HG03558 (cell line): ENCODE measurements around the gene CMSS1.

ENCODE experiments used
- ATAC-seq: cut with Tn5 transposase; IDR thresholded peaks from one replicate; pipeline ENCODE4 v1.9.1; 2021; ENCODE audit warnings: moderate number of reproducible peaks; ENCODE audit not compliant: unreplicated experiment; ENCODE audit errors: extremely low read depth

Gene CMSS1

DNA sequence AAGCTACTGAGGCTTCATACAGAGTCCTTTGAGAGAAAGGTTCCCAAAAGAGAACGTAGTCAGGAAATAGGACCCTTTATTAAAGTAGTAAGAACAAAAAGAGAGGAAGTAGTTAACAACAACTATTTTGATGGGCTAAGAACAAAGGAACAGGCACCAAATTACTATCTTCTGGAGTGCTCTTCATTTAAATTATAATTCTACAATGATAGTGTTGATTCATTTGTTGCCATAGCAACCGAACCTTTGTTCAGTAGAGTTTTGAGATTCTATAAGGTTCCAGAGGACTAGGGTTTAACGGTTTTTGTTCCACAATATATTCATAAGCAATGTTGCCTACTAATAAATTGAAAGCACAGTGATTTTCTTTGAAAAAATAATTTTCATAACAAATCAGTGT, 78.8 kb downstream of the CMSS1 start:
- no peak for ATAC-seq

DNA sequence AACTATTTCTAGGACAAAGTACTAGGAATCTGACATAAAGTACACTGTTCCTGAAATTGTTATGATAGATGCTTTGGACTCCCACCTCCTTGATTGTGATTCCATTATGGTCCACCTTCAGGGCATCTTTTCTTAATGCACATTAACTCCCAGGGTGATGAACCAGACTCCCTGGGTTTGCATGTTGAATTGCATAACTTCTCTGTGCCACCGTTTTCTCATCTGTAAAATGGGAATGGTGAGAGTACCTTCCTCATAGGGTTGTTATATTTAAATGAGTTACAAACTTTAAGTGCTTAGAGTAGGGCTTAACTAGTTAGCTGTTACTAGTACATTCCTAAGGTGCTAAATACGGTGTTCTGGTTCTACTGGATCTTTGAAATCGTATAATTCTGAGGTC, 81.9 kb downstream of the CMSS1 start:
- ATAC-seq: no peak

DNA sequence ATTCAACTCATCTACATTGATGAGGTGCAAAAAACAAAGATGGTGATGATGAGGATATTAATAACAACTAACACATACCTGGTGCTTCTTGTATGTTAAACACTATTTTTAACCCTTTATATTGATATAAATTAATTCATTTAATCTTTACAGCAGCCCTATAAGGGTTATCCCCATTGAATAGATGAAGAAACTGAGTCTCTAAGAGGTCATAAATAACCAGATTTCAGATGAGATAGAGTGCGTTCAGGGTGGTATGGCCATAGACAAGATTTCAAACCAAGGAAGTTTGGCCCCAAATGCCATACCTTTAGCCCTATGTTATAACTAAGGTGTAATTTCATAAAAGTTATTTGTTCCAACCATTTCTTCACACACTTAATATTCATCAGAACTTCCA, 82.6 kb downstream of the CMSS1 start:
- no peak for ATAC-seq

DNA sequence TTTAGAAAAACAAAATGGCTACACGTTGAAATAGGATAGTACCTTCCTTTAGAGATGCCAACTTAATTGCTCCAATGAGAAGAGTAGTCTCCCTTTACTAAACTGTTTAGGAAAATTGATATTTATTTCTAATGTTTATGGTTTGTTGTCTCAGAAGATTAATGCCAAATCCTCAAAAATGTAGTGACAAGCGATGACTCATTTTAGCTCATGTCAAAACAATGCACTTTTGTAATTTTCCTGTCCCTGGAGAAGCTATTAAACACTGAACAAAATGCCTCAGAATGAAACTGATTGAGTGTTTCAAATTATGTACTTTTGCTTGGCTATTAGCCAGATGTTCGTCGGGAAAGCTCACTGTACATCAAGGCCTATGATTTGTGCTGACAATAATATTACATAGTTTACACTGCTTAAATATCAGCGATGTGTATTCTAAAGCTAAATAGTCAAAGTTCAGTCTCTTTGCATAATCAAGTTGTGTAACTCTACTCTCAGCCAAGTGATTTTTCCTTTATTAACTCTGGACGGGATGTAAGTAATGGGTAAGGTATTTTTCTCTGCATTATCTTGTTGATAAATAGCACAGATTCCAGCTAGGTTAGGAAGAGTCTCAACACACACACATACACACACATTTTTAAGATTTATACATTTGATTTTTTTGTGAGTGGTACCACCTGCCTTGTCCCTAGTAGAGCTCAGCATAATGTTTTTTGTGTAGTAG, 83.7 kb downstream of the CMSS1 start:
- ATAC-seq: no peak

DNA sequence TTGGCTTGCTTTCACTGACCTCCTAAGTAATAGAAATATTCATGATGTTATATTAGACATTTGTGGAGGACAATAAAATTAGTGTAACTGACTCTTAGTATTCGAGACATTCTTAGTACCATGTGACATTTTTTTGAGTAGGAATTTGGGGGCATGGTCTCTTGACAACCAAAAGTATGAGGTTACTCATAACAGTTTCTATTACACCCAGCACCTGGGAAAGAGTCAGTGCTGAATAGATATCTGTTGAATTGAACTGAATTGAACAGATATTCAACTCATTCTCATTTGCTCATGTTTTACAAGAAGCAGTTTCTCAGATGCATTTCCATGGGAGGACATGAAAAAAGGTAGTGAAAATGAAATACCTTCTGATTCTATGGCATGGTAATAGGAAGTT, 84.4 kb downstream of the CMSS1 start:
- no peak for ATAC-seq

DNA sequence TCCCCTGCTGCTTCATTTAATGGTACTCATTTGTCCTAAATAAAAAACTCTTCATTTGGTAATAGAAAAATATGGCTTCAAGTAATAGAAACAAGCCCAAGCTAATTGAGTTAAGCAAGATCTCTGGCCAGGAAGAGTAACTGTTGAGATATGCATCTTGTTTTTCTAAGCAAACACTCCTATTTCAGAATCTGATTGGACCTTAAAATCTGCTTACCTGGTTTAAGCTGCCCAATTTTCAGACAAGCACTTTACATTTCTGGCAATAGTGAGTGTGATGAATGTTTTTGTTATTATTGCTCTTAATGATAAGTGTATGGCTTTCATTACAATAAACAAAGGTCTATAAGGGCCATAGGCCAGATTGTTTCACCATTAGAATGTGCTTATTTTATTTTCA, 86.2 kb downstream of the CMSS1 start:
- ATAC-seq: no peak

DNA sequence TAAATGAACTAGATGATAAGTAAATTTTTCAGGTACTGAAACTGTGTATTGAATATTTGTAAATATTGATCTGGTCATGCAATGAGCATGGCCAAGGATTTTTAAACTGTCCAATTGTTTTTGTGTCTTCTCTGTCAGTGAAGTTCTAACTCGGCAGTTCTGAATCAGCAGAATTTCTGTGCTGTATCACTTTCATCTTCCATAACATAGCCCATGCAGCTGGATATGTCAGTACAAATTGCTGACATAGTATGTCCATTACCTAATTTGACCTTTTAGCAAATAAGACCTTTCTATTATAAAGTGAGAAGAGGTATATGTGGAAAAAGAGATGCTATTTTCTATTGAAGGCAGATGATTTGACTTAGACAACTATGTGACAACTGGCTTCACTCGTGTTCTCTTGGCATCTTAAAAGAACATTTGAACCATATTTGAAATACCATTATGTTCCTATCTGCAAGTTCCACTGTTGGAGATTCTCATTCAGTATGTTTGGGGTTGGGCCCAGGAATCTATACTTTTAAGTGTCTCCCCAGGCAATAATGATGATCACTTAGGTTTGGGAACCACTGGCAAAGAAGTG, 90.4 kb downstream of the CMSS1 start:
- no peak for ATAC-seq

DNA sequence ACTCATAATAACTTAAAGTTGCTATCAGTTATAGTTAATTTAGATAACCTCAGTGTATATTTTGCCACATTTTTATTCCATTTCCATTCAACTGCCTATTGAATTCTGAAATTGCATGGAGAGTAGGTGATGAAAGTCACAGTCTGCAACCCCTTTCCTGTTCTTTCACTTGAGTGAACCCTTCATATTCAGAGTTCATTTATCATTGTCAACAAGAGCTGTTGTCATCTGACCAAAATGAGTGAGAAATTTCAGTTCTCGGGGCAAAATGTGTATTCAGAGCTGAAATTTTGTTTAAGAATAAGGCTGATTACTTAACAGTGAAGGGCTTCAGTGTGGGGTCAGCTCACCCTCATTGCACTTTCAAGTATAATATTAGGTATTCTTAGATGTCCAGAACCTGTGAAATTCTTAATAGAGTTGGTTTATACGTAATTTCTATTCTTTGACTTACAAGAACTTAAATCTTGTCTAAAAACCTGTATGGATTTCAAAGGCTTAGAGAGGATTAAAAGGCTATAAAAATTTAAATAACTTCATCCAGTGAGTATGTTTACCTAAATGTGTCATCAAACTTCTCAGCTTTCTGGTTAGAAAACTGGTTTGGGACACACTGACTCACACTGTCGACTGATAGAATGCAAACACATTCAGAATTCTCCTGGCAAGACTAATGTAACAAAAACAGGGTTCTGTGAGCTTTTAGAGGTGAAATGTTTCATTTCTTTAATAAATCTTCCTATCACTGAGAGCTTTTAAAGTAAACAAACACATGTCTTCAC, 92.2 kb downstream of the CMSS1 start:
- ATAC-seq: no peak

DNA sequence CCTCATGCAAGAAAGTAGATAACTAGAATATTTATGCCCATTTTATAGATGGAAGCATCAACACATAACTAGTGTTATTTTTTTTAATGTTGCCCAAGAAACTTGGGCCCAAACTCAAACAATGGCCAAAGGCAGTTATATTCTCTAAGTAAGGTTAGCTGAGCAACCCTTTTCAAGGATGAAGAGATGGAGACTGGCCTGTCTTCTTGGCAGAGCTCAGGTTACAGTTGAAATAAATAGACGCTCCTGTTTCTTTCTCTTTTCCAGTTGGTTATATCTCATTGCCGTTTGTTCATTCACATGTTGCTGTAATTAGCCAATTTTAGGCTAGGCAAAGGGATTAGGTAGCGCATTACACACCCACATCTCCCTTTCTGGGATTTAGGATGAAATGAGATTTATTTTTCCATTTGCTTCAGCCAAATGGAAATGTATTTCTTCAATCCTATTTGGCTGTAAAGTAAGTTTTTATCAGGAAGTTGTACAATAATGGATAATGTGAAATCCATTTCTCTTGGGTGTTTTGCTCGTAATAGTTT, 93.2 kb downstream of the CMSS1 start:
- no peak for ATAC-seq

DNA sequence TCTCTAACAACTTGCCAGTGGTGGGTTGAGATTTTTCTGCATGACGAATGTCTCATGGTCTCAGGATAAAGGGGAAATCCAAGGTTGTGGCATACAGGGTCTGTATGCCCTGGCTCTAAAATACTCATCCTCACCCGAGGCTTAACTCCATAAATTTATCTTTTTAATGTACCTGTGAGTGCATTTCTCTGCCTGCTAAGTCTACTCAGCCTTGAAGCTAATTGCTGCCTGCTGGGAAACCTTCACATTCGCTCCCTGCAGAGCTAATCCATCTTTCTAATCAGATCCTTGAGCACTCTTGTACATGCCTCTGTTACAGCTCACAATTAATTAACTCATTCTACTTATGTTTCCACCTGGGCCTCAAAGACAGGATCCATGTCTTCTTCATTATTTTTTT, 93.8 kb downstream of the CMSS1 start:
- no peak for ATAC-seq

DNA sequence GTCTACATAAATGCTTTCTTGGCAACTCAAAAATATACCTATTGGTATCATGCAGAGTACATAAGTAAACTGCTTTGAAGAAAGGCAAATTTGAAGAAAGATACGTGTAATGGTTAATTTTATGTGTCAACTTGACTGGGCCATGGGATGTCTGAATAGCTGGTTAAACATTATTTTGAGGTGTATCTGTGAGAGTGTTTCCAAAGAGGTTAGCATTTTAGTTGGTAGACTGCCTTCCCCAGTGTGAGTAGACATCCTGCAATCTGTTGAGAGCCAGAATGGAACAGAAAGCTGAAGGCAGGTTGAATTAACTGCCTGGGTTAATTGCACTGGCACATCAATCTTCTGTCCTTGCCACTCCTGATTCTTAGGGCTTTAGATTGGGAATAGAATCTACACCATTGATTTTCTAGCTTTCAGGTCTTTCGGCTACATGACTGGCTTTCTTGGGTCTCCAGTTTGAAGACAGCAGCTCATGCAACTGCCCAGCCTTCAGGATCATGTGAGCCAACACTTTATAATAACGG, 98.3 kb downstream of the CMSS1 start:
- no peak for ATAC-seq

DNA sequence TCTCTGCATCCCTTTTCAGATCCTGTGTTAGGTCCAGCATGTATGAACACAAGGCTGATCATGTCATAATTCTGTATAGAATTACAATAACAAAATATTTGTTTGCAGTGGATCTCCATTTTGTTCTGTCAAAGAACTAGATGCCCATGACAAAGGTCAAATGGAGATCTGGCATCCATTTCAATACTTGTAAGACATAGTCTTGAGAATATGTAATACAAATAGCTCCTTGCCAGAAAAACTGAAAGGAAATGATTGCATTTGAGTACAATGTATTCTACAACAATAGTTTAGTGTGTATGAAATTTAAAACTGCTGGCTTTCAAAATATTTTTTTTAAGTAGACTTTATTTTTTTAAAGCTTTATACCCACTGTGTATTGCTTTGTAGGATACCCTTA, 101.1 kb downstream of the CMSS1 start:
- no peak for ATAC-seq

DNA sequence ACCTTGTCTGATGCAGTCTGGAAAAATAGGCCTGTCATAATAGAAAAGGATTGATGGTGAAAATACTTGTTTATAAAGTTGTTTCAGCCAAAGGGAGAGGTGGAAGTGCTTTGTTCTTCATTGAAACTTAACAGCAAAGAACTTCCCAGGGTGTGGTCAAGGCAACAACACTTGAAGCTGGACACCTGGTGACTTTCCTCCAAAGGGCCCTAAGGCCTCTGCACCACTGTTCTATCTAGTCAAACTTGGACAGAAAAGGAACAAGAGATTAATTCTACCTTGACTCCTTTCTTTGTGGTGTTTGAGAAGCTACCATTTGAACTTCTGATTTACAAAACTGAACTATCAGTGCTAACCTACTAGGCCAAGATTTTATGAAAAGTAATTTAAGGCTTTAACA, 102.0 kb downstream of the CMSS1 start:
- ATAC-seq: no peak

DNA sequence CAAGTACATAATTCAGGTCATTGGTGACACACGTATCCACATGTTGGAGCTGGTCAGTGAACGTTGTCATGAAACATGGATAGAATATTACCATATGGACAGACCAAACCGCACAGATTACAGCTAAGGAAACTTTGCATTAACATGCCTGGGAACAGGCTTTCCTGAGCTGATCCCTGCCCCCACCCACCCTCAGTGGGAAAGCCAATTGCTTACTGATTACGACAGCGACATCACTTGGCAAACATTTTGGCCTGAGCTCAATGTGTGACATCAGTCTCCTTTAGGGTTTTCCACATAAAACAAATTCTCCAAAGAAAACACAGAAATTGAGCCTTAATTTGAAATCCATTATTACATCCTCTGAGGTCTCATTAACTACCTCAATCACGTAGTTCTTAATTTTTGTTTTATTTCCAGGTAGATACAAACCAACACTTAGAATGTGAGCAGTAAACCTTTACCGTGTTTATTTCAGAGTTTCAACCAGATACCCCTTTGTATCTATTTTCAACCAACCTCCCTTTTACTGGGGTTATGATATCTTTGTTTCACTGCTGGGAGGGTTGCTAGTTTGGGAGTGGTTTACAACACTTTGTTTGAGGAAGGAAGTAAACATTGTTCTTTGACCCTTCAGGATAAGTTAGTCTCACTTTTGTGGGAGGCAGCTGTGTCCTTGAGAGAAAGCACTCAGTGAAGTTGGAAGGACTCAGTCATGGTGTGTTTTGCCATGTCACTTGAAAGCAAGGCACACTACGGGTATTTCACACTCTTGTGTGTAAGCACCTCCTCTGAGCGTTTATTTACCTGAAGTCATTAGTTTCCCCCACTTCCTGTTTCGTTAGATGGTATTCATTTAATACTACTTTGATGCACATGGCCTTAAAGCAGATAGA, 103.1 kb downstream of the CMSS1 start:
- ATAC-seq: no peak

DNA sequence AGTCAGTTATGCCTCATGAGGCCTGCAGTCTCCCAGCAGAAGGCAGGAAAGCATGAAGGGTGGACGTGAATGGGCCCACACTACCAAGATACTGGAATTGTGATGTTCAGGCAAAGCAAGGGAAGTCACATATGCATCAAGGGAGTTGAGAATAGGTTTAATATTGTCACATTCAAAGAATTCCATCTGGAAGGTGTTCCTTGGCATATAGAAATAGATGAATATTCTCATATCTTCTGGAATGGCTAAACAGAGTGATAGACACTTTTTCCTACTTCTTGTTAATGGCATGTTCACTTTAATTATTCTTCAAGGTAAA, 103.7 kb downstream of the CMSS1 start:
- ATAC-seq: no peak

DNA sequence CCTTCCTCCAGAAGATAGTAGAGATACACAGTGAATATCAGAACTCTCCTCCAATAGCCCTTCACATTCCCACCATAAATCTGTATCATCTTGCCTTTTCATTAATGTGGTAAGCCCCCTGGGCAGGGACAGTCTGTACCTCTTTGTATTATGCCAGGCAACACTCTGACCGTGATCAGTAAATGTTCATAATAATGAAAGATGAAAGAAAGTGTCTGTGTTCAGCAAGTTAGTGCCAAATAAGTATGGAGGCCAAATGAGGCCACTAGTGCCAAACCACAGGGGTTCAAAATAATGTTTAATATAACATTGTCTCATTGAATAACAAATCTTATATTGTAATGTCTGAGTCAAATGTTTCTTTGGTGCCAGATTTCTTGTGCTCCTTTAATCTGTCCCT, 104.3 kb downstream of the CMSS1 start:
- no peak for ATAC-seq

DNA sequence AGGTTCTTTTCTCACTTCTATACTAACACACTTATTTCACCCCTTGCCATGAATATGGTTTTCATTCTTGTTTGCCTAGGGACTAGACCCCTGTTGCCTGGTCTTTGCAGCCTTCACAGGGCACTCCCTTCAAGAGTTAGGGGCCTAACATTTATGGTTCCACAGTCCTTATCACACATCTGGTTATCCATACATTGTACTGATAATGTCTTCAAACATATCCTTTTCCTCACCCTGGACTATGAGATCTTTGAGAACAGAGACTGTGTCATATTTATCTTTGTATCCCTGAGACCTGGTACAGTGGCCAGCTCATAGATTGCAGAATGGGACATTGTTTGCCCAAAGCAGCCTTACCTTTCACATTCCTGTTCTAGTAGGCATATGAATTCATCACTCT, 106.2 kb downstream of the CMSS1 start:
- no peak for ATAC-seq

DNA sequence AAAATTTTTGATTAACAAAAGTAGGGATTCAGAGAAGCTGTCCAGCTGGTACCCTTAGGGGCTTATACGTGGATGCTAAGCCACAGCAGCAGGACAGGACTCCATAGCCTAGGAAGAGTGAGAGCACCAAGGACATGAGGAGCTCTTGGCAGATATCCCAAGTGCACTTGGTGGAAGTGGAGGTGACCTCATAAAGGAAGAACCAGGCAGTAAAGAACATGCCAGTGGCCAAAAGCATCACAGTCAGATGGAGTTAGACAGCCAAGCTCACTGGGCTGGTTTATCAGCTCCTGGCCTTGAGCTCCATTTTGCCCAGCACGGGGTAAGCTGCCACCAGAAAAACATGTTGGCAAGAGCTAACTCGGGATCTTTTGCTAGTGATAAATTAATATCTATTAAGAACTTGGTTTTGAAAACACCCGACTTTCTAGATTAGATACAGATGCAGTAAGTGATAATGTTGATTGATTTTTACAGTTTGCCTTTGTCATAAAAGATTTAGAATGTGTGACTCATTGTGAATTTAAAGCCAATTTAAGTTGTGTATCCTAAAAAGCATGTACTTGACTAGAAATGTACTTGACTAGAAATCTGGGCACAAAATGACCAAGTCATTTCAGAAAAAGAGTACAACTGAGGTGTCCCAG, 108.0 kb downstream of the CMSS1 start:
- no peak for ATAC-seq

DNA sequence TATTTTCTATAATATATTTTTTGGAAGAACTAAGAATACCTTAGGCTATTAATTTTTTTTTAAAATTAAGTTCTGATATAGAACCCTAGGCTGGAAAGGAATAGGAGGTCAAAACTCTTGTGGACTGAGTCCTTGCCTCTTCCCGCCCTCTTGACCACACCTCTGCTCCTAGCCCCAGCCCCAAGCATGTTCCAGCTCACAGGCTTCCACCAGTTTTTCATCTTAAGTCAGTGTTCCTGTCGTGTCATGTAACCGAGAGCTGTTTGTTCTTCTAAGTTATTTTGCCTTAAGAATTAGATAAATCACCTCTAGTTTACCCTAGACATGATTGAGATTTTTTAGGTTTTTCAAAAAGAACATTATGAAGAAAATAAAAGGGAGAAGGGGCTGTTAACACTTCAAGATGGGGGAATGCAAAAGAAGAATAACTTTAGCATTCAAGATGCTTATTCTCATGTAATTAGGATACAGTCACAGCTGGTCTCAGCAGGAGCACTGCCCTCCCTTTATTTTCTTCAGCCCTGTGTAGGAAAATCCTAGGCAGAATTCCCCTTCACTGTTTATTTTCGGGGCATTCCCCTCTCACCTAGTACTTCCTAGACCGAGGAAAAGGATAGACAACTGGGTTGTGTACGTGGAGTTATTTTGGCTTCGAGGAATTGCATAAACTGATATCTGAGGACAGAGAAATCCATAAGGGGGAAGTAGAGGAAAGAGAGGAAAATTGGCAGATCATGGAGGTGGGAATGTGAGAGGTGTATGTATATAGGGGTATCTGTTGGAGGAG, 110.2 kb downstream of the CMSS1 start:
- no peak for ATAC-seq
